ENCODE results near the gene NMT1.

Gene NMT1

GRCh38 chr17:45111850-45112249 lies 50.7 kb downstream of the NMT1 start:
- Histone ChIP-seq H3K79me2 (no peaks in the 10 kb centered on the region), H3K4me3 (ENCODE audit: low read depth, low read length) (no peak overlapping the region), H3K36me3 (ENCODE audit: control insufficient read depth, insufficient read depth, low read length) (no peaks in the 10 kb centered on the region), H3K27me3 (ENCODE audit: control insufficient read depth, insufficient read depth, low read length) (no peaks in the 10 kb centered on the region), H3K4me1 (no peaks in the 10 kb centered on the region), H3K9me3 (ENCODE audit: control insufficient read depth, low read length) (no peaks in the 10 kb centered on the region), H3K9ac (no peak overlapping the region), H2AFZ (no peak overlapping the region), H3K4me2 (ENCODE audit: low read length) (no peak overlapping the region), H3K27ac (no peak overlapping the region)
- TF ChIP-seq CTCF (IDR thresholded peaks at IDR 0.05): no peak

GRCh38 chr17:45112559-45113423 lies 51.7 kb downstream of the NMT1 start:
- H3K36me3 ChIP-seq (ENCODE audit: control insufficient read depth, insufficient read depth, low read length): no peaks in the 10 kb centered on the region
- H3K79me2 ChIP-seq: no peaks in the 10 kb centered on the region
- H3K27me3 ChIP-seq (ENCODE audit: control insufficient read depth, insufficient read depth, low read length): no peaks in the 10 kb centered on the region
- no peaks in the 10 kb centered on the region for H3K4me1 ChIP-seq
- no peak overlapping the region for H3K4me2 ChIP-seq (ENCODE audit: low read length)
- H3K27ac ChIP-seq: no peak overlapping the region
- H3K4me3 ChIP-seq (ENCODE audit: low read depth, low read length): no peak overlapping the region
- no peak overlapping the region for H2AFZ ChIP-seq
- H3K9me3 ChIP-seq (ENCODE audit: control insufficient read depth, low read length): no peaks in the 10 kb centered on the region
- H3K9ac ChIP-seq: no peak overlapping the region
- no peak for TF ChIP-seq CTCF (IDR thresholded peaks at IDR 0.05)

- H3K4me1 ChIP-seq: no peaks in the 10 kb centered on the region
- H3K27me3 ChIP-seq (ENCODE audit: control insufficient read depth, insufficient read depth, low read length): no peaks in the 10 kb centered on the region
- H2AFZ ChIP-seq: no peak overlapping the region
- no peak overlapping the region for H3K4me3 ChIP-seq (ENCODE audit: low read depth, low read length)
- H3K36me3 ChIP-seq (ENCODE audit: control insufficient read depth, insufficient read depth, low read length): no peaks in the 10 kb centered on the region
- no peak for TF ChIP-seq CTCF (IDR thresholded peaks at IDR 0.05)
- H3K79me2 ChIP-seq: no peaks in the 10 kb centered on the region
- no peak overlapping the region for H3K27ac ChIP-seq
- no peak overlapping the region for H3K9ac ChIP-seq
- H3K9me3 ChIP-seq (ENCODE audit: control insufficient read depth, low read length): no peaks in the 10 kb centered on the region
- no peak overlapping the region for H3K4me2 ChIP-seq (ENCODE audit: low read length)
Observed at GRCh38 chr17:45113424-45113754, 52.3 kb downstream of the NMT1 start.

GRCh38 chr17:45114117-45114932 lies 53.2 kb downstream of the NMT1 start:
- no peak overlapping the region for H3K9ac ChIP-seq
- H3K79me2 ChIP-seq: no peaks in the 10 kb centered on the region
- no peaks in the 10 kb centered on the region for H3K4me1 ChIP-seq
- no peaks in the 10 kb centered on the region for H3K9me3 ChIP-seq (ENCODE audit: control insufficient read depth, low read length)
- no peak overlapping the region for H3K27ac ChIP-seq
- no peaks in the 10 kb centered on the region for H3K36me3 ChIP-seq (ENCODE audit: control insufficient read depth, insufficient read depth, low read length)
- H3K4me2 ChIP-seq (ENCODE audit: low read length): no peak overlapping the region
- TF ChIP-seq CTCF (IDR thresholded peaks at IDR 0.05): no peak
- no peak overlapping the region for H3K4me3 ChIP-seq (ENCODE audit: low read depth, low read length)
- no peak overlapping the region for H2AFZ ChIP-seq
- no peaks in the 10 kb centered on the region for H3K27me3 ChIP-seq (ENCODE audit: control insufficient read depth, insufficient read depth, low read length)

All from parathyroid adenoma (tissue), 2 donors.